ENCODE results near the gene MXD1.

DNA sequence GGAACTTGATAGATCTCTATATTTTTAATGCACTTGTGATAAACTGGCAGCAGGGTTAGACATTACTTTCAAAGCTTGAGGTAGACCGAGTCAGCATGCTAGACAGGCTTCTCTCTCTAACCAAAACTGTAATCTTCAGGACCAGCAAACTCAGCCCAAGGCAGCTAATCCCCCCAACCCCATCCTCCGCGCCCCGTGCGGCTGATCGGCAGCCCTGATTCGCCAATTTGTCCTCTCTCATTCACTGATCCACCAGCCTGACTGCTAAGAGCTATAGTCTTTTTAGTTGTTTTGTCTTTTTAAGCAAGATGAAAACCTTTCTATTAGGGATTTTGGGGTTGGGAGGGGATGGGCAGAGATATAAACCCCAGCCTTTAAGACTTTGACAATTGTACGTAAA is 25.8 kb downstream of the MXD1 start:
- TF ChIP-seq, protein P1, sequence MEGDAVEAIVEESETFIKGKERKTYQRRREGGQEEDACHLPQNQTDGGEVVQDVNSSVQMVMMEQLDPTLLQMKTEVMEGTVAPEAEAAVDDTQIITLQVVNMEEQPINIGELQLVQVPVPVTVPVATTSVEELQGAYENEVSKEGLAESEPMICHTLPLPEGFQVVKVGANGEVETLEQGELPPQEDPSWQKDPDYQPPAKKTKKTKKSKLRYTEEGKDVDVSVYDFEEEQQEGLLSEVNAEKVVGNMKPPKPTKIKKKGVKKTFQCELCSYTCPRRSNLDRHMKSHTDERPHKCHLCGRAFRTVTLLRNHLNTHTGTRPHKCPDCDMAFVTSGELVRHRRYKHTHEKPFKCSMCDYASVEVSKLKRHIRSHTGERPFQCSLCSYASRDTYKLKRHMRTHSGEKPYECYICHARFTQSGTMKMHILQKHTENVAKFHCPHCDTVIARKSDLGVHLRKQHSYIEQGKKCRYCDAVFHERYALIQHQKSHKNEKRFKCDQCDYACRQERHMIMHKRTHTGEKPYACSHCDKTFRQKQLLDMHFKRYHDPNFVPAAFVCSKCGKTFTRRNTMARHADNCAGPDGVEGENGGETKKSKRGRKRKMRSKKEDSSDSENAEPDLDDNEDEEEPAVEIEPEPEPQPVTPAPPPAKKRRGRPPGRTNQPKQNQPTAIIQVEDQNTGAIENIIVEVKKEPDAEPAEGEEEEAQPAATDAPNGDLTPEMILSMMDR (IDR thresholded peaks at IDR 0.05 in 4 of 5, conservative IDR thresholded peaks at IDR 0.05 in 1 of 5), result no peak
- TF ChIP-seq POLR2A (IDR thresholded peaks at IDR 0.05), result no peak
